ENCODE measurements around the gene TPM4.
A peak's percentile ranks its signal among the peaks of the same experiment; 100 is the strongest.
"Not testable (repeated sequence)": the region's sequence is repeated elsewhere in the genome, so short reads cannot be mapped to it uniquely, and the experiment has no call there.

The TPM4 gene

DNA sequence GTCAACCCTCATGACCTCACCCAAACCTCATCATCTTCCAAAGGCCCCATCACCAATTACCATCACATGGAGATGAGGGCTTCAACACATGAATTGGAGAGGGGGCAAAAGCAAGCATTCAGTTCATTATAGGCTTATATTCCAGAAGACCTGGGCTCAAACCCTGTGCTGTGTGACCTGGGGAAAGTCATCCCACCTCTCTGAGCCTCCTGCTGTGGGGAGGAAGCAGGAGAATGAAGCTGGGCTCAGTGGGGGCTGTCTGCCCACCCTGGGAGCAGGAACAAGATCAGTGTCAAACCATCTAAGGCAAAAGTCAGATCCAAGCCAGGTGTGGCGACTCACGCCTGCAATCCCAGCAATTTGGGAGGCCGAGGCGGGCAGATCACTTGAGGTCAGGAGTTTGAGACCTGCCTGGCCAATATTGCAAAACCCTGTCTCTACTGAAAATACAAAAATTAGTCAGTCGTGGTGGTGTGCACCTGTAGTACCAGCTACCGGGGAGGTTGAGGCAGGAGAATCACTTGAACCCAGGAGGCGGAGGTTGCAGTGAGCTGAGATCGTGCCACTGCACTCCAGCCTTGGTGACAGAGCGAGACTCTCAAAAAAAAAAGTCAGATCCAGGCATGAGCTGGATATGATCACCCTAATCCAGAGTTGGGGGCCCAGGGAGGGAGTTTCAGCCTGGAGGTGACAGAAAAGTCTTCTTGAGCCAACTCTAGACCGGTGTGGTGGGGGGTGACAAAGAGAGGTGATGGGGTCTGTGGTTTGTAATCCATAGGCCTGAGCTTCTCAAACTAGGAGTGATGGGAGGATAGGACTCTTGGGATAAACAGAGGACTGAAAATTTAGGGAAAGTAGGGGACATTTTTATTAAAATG lies 1.6 kb upstream of the TPM4 start:
- no peak for DNase-seq

GRCh38 chr19:16075430-16076153 lies 703 bp upstream of the TPM4 start:
- no peak for DNase-seq

- DNase-seq: no peak
These were observed 790 bp downstream of the TPM4 start for GRCh38 chr19:16076958-16077611.

DNA sequence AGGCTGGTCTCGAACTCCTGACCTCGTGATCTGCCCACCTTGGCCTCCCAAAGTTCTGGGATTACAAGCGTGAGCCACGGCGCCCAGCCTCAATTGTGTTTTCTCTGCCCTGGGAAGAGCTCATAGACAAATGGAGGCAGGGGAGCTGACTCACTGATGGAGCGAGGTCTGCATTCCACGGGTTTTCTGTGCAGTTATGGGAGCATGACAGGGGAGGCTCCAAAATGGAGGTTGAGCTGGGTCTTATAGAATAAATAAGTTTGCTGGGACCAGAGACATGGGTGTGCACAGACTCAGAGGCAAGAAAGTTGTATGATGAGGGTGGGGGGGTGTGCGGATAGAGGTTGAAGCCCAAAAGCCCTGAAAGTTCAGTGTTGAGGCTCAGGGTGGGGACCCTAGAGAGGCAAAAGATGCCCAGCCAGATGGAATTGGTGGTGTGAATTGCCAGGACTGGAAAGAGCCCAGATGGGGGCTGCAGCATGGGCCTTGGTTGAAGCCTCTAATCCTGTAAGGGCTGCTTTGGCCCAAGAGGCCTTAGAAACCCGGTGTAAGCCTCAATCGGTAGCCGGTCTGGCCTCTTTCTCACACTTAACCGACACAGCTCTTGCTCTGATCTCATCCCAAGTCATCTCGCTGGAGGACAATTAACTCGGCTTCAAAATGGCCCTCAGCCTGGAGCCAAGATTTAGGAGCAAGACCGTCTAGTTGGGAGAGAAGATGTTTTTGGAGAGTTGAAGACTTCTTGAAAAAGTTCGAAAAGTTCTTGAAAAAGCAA lies 1.9 kb downstream of the TPM4 start:
- peak; percentile 42 for DNase-seq

- DNase-seq: peak; percentile 91
These were observed 2.7 kb downstream of the TPM4 start for GRCh38 chr19:16078759-16079707.

DNA sequence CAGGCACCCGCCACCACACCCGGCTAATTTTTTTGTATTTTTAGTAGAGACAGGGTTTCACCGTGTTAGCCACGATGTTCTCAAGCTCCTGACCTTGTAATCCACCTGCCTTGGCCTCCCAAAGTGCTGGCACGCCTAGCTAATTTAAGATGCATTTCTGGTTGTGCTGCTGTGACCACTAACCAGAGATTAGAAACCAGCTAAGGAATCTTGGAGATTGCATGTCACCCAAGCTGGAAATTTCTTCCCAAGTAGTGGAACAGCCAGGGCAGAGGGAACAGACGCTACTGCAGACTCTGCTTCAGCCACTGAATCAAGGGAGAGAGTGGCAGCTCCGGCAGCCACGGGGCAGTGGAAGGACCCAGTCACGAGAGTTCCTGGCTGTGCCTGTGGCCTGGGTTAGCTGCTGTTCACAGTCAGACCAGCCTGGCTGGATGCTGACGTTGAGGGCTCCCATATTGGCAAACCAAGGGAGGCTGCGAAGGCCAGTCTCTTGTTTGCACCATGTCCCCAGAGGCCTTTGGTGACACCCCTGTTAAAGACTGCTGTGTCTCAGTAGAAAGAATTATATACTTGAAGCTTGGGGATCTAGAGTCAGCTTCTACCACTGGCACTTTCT lies 7.9 kb downstream of the TPM4 start:
- no peak for DNase-seq

DNA sequence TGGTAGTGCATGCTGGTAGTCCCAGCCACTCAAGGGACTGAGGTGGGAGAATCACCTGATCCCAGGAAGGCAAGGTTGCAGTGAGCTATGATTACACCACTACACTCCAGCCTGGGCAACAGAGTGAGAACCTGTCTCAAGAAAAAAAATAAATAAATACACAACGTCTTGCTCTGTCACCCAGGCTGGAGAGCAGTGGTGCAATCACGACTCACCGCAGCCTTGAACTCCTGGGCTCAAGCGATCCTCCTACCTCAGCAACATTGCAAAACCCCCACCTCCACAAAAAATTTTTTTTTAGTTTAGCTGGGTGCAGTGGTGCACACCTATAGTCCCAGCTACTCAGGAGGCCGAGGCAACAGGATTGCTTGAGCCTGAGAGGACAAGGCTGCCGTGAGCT lies 8.8 kb downstream of the TPM4 start:
- DNase-seq: no peak

- DNase-seq: not testable (repeated sequence)
These were observed 11.1 kb downstream of the TPM4 start for GRCh38 chr19:16087404-16087803.

DNA sequence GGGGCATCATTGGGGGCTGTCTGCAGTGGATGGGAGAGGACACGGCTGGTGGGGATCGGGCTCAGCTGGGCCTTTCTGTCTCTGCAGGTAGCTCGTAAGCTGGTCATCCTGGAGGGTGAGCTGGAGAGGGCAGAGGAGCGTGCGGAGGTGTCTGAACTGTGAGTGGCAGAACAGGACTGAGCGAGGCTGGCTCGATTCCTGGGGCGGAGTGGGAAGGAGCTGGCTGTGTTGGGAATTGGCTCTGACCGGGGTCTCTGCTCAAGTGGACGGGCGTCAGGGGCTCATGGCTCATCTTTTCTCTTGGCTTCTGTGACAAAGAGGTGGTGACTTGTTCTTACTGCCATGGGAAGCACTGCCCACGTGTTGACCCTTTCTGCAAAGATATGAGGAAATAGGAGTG lies 11.6 kb downstream of the TPM4 start:
- DNase-seq: no peak

DNA sequence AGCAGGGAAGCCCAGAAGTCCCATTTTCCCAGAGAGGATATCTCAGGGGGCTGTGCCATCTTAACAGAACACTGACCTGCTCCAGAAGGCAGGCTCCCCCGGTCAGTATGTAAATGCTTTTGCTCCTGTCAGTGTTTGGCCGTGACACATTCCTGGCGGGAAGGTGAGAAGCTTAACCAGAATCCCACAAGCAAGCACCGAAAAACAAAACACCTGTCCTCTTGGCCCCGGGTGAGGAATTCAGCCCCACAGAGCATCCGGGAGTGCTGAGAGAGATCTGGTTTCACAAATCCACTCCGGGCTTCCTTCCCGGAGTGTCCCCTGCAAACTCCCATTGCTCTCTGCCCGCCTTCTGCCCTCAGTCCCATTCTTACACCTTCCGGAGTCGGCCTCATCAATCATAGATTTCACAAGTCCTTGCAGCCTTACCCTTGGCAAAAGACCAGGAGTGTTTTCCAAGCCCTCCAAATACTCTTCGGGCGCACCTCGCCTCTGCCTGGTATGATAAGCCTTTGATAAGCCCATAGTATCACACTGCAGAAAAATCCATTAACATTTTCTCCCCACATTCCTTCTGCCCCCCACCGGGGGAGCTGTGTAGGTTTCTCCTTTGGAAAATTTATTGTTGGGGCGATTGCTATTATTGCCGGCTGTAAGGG lies 12.2 kb downstream of the TPM4 start:
- DNase-seq: no peak

DNA sequence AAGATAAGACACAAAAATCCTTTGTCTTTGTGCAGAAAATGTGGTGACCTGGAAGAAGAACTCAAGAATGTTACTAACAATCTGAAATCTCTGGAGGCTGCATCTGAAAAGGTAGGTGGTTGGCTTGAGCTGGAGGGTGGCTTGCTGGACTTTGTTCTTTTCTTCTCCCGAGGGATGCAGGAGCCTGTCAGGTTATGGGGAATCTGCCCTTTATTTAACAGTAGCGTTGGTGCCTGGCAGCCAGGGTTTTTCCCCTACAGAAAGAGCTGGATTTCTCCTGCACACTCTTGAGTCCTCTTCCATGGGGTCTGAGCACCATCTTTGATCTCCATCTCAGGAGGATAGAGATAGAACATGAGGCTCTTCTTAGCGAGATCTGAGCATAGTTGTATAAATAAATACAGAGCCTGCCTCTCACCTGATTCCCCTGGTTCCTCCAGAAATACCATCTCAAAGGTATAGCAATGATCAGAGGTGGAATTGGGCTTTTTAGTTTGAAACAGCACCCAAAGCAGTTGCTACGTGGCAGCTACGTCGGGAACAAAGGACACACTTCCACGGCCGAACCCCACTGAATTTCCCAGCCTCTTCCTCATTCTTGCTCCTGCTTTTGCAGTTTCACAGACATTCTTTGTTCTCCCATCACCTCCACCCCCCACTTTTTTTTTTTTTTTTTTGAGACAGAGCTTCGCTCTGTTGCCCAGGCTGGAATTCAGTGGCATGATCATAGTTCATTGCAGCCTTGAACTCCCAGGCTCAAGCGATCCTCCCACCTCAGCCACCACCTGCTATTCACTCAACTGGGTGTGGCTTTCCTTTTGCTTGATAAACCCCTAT lies 12.9 kb downstream of the TPM4 start:
- no peak for DNase-seq

DNA sequence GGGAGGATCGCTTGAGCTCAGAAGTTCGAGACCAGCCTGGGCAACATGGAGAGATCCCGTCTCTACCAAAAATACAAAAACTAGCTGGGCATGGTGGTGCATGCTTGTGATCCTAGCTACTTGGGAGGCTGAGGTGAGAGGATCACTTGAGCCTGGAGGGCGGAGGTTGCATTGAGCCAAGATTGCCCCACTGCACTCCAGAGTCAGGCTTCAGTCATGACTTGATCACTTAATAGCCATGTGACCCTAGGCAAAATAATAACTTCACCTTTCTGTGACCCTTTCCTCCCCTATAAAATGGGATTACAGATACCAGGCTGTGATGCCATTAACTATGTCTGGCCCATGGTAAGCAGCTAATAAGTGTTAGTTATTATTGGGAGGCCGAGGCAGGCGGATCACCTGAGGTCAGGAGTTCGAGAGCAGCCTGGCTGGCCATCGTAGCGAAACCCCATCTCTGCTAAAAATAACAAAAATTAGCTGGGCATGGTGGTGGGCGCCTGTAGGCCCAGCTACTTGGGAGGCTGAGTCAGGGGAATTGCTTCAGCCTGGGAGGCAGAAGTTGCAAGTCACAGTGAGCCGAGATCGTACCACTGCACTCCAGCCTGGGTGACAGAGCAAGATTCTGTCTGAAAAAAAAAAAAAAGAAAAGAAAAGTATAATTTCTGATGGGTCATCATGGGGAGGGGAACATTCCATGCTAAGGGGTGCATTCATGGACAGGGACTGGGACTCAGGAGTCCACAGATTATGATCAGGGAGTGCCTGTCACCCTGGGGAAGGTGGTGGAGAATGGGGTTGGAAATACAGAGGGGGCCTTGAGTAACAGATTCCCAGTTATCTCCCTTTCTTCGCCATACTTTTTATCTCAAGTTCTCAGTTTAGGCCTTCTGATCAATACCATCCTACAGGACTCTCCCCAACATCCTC lies 15.5 kb downstream of the TPM4 start:
- DNase-seq: no peak

- peak; percentile 22 for DNase-seq
These were observed 18.2 kb downstream of the TPM4 start for GRCh38 chr19:16094360-16095070.

- DNase-seq: no peak
These were observed 18.8 kb downstream of the TPM4 start for GRCh38 chr19:16095071-16095571.

- no peak for DNase-seq
These were observed 20.1 kb downstream of the TPM4 start for GRCh38 chr19:16096280-16096855.

DNA sequence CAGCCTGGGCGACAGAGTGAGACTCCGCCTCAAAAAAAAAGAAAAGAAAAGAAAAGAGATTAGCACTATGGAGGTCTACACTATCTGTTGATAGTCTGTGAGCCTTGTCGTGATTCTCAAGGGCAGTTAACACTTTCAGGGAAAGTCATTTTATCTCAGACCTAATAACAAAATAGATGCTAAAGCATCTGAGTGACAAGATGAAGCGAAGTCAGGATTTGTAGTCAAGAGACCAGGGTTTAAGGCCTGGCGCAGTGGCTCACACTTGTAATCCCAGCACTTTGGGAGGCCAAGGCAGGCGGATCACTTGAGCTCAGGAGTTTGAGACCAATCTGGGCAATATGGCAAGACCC lies 22.1 kb downstream of the TPM4 start:
- no peak for DNase-seq

- DNase-seq: no peak
These were observed 22.5 kb downstream of the TPM4 start for GRCh38 chr19:16098821-16099220.
